GM18507 (cell line): Measurements from ENCODE around the gene TEDDM1.

Experiments
- DNase-seq: peaks from one replicate; pipeline ENCODE4 v3.0.0; 2011; ENCODE audit warnings: low read depth; ENCODE audit not compliant: insufficient read length; ENCODE audit errors: extremely low spot score
- FAIRE-seq: peaks from 2 replicates; lab custom pipeline; 2011; peaks lifted over from hg19 to GRCh38; lab: Jason Lieb, UNC

The TEDDM1 gene

DNA sequence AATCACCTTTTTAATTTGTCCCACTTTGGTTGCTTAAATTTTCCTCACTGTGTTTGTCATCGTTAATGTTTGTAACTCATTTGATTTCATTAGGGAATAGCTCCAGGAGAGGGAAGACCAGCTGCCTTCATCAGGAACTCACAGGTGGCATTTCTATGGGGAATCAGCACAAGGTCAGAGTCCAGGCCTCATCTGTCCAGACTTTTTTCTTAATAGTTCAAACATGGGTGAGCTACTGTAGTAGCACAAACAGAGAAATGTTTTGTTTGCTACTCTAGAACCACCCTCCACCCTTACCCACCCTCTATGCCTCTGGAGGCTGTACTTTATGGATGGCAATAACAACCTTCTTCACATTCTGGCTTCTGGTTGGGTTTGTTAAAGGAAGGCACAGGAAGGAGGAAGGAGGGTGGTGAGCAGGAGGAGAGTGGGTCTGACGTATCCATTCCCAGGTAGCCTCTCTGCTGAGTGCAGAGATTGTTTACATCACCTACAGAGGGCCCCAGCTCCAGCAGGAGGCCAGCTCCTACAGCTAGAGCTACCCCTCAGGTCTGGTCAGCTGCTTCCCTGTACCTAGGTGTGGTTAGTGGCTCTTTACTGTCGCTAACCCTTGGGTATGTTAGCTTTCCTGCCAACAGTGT, 8.1 kb upstream of the TEDDM1 start:
- FAIRE-seq (no peak), DNase-seq (no peak)

GRCh38 chr1:182407724-182408123, 7.3 kb upstream of the TEDDM1 start:
- no peak for DNase-seq
- no peak for FAIRE-seq

DNA sequence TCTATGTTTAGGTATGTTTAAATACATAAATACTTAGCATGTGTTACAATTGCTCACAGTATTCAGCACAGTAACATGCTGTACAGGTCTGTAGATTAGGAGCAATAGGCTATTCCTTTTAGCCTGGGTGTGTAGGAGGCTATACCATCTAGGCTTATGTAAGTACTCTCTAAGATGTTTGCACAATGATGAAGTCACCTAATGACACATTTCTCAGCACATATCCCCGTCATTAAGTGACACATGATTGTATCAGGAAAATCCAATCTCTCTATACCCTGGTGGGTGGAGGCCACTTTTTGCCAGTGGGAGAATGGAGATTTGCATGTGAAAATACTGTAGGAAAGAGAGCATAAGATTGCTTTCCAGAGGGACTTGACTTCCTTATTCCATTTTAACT, 5.5 kb upstream of the TEDDM1 start:
- FAIRE-seq, result no peak
- DNase-seq, result no peak

DNA sequence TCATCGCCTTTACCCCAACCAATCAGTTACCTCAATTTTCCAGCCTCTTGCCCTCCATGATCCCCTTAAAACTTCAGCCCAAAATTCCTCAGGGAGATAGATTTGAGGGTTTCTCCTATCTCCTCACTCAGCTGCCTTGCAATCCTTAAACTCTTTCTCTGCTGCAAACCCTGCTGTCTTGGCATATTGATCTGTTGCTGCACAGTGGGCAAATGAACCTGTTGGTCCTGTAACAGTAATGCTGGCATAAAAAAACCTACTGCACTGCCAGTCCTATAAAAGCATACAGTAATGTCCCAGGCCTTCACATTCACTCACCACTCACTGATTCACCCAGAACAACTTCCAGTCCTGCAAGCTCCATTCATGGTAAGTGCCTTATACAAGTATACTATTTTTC, 5.1 kb upstream of the TEDDM1 start:
- FAIRE-seq (no peak), DNase-seq (no peak)

DNA sequence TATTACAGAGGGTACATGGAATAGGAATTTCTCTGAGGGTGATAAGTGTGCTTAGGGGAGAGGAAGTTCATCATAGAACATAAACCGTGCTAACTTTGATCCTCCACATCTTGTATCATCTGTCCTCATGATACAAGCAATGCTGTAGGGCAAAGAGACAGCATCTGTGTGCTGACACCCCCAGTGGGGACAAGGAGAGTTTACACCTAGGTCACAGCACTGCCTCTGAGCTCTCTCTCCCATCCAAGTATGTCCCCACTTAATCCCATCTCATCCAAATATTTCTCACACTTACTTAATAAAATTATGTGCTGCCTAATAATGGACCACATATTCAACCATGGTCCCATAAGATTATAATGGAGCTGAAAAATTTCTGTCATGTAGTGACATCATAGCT, 4.3 kb upstream of the TEDDM1 start:
- FAIRE-seq (no peak), DNase-seq (no peak)

DNA sequence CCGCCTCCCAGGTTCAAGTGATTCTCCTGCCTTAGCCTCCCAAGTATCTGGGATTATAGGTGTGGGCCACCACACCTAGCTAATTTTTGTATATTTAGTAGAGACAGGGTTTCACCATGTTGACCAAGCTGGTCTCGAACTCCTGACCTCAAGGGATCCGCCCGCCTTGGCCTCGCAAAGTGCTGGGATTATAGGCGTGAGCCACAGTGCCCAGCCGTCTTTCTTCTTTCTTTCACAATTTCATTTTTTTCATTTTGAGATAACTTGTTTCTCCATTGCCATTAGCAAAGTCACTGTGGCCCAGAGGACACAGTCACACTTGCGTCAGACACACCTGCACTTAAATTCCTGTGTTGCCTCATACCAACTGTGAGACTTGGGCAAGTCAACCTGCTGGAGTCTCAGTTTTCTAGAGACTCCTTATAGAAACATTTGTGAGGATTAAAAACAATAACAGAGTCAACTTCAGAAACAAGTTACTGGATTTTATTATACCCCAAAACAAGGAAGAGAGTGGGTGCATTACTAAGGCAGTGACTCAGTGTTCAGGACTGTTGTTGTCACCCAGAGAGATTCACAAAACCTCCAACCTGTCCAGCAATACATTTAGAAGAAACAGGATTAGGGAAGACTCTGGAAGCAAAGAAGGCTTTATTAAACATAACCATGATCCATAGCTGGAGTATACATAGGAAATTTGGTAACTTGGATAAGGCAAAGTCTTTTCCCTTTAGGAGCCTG, 2.6 kb downstream of the TEDDM1 start:
- DNase-seq (no peak), FAIRE-seq (no peak)

- no peak for FAIRE-seq
Measured at GRCh38 chr1:182395906-182396305, 4.6 kb downstream of the TEDDM1 start.

GRCh38 chr1:182394055-182394775, 6.3 kb downstream of the TEDDM1 start:
- DNase-seq (no peak), FAIRE-seq (no peak)

More at GRCh38 chr1:182395906-182396305, 4.6 kb downstream of the TEDDM1 start:
- no peak for DNase-seq

DNA sequence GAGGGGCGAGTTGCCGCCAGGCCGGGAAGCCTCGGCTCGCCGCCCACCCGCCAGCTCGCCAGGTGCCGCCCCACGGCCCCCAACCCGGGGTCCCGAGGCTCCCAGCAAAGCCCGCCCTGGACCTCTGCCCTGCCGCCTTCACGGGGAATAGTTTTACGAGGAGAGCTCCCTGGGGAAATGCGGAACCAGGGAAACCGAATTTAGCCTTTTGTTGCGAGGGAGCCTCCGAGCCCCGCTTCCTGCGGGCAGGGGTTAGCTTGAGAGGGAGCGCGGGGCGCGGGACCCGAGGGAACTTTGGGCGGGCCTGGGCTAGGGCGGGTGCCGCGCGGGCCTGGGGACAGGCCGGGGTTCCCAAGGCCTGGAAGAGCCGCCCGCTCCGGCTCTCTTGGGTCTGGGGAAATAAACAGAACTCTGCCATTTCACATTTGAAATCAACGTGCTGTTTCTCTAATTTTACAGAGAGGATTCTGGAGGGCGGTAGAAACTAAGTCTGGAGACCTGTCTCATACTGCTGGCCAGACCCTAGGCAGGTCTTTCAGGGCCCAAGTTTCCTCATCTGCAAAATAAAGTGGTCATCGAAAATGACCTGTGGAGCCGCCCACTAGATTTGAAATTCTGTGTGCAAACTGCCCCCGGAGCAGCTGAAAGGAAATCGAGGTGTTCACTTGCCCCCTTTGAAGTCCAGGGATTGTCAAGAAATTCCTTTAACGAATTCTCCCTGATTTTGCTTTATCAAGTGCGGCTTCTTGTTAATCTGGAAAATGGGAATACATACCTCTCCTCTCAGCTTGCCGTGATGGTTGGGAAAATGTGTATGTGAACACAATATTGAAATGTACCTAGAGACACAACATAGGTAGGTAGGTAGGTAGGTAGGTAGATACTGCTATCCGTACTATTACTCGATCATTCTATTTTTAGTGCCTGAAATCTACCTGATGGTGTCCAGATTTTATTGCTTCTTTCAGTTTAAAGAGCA, 8.1 kb downstream of the TEDDM1 start:
- DNase-seq (no peak), FAIRE-seq (no peak)

GRCh38 chr1:182391362-182392049, 9.0 kb downstream of the TEDDM1 start, which contains the start of gene GLUL:
TSS of gene GLUL (minus strand) at chr1:182391790. CDS start at chr1:182388737, 3,053 bp downstream.
- DNase-seq (no peak), FAIRE-seq (peak; percentile 66)

- no peak for FAIRE-seq
Measured at GRCh38 chr1:182391028-182391361, 9.5 kb downstream of the TEDDM1 start.

GRCh38 chr1:182389619-182390047, 10.8 kb downstream of the TEDDM1 start:
- peak; percentile 33 for FAIRE-seq
- no peak for DNase-seq

More at GRCh38 chr1:182391028-182391361, 9.5 kb downstream of the TEDDM1 start:
- no peak for DNase-seq

GRCh38 chr1:182388392-182389134, 11.9 kb downstream of the TEDDM1 start:
- FAIRE-seq (no peak), DNase-seq (no peak)

- FAIRE-seq (no peak), DNase-seq (no peak)
Measured at GRCh38 chr1:182387566-182387965, 12.9 kb downstream of the TEDDM1 start.

- no peak for DNase-seq
- FAIRE-seq, result no peak
Measured at GRCh38 chr1:182386980-182387379, 13.5 kb downstream of the TEDDM1 start.

- FAIRE-seq, result no peak
- no peak for DNase-seq
Measured at GRCh38 chr1:182385885-182386853, 14.3 kb downstream of the TEDDM1 start.

DNA sequence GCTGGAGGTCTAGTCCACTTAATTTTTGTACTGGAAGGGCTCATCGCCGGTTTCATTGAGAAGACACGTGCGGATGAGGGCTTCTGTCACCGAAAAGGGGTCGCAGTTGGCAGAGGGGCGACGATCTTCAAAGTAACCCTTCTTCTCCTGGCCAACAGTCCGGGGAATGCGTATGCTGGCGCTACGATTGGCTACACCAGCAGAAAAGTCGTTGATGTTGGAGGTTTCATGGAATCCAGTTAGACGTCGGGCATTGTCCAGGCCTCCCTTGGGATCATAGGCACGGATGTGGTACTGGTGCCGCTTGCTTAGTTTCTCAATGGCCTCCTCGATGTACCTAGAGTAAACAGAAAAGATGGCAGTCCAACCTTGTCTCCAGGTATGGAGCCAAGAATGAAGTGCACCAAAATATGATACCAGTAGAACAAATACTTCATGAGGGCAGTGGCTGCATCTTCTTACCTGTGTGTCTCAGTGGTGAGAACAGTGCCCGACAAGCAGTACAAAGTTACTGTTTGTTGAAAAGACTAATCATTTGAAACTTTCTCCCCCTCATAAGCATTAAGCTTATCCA, 16.0 kb downstream of the TEDDM1 start:
- FAIRE-seq, result no peak

More for the DNA sequence above, 16.0 kb downstream of the TEDDM1 start:
- no peak for DNase-seq
